NCI-H1694 (cell line): Measurements from ENCODE around the gene PLTP.
"Not testable (repeated sequence)": the region's sequence is repeated elsewhere in the genome, so short reads cannot be mapped to it uniquely, and the experiment has no call there.

Experiments used
- DNase-seq: peaks from one replicate; lab custom pipeline; 2025; lab: John Stamatoyannopoulos, UW

PLTP gene

GRCh38 chr20:45897289-45897688 lies 14.7 kb downstream of the PLTP start:
- DNase-seq = no peak

GRCh38 chr20:45896641-45897161 lies 15.3 kb downstream of the PLTP start:
- no peak for DNase-seq

GRCh38 chr20:45894797-45895196 lies 17.2 kb downstream of the PLTP start:
- no peak for DNase-seq

- DNase-seq = no peak
Observed at GRCh38 chr20:45893831-45894230, 18.1 kb downstream of the PLTP start.

- no peak for DNase-seq
Observed at GRCh38 chr20:45892828-45893500, 19.0 kb downstream of the PLTP start.

GRCh38 chr20:45892049-45892825 lies 19.7 kb downstream of the PLTP start:
- no peak for DNase-seq

- DNase-seq = peak; percentile 50
Observed at GRCh38 chr20:45890985-45891983, 20.7 kb downstream of the PLTP start, which contains the start of the genes CTSA and NEURL2. TSS of gene CTSA (plus strand) at chr20:45891335. CDS start at chr20:45891569, 234 bp downstream. TSS of gene NEURL2 (minus strand) at chr20:45891208. CDS start at chr20:45890991, 217 bp downstream.

GRCh38 chr20:45890077-45890984 lies 21.6 kb downstream of the PLTP start:
- DNase-seq = no peak

- DNase-seq = no peak
Observed at GRCh38 chr20:45888681-45889080, 23.3 kb downstream of the PLTP start.

GRCh38 chr20:45887346-45887715 lies 24.6 kb downstream of the PLTP start, which contains the start of gene SPATA25:
TSS of gene SPATA25 (minus strand) at chr20:45887622. CDS start at chr20:45887590, 32 bp downstream.
- no peak for DNase-seq

GRCh38 chr20:45886590-45887345 lies 25.2 kb downstream of the PLTP start:
- no peak for DNase-seq

GRCh38 chr20:45883100-45883469 lies 28.9 kb downstream of the PLTP start:
- DNase-seq = no peak

GRCh38 chr20:45882469-45883099 lies 29.4 kb downstream of the PLTP start:
- no peak for DNase-seq

GRCh38 chr20:45880988-45881788 lies 30.8 kb downstream of the PLTP start, which contains the start of gene ZSWIM1:
TSS of gene ZSWIM1 (plus strand) at chr20:45881227. CDS start at chr20:45882593, 1,366 bp downstream.
- peak; percentile 96 for DNase-seq

- DNase-seq = no peak
Observed at GRCh38 chr20:45878076-45878761, 33.7 kb downstream of the PLTP start.

GRCh38 chr20:45874576-45874975 lies 37.4 kb downstream of the PLTP start:
- DNase-seq = no peak

- DNase-seq = not testable (repeated sequence)
Observed at GRCh38 chr20:45874104-45874481, 37.9 kb downstream of the PLTP start.
